KMS-11 (cell line): Measurements from ENCODE around the gene TXNRD2.
A peak's percentile ranks its signal among the peaks of the same experiment; 100 is the strongest.

Experiments
- H2AFZ ChIP-seq: fragments of 200-600 bp; sonication (generic); 2 replicates; pipeline ENCODE4 v1.6.1; 2016; ENCODE audit warnings: antibody characterized with exemption, mixed run types, low read depth
- H3K27ac ChIP-seq: fragments of 200-600 bp; sonication (generic); 2 replicates; pipeline ENCODE4 v1.6.1; 2016; ENCODE audit warnings: mild to moderate bottlenecking, mixed run types
- H3K27me3 ChIP-seq: fragments of 200-600 bp; sonication (generic); 2 replicates; pipeline ENCODE4 v1.6.1; 2017; ENCODE audit warnings: mild to moderate bottlenecking, low read depth, mixed run types, moderate library complexity; ENCODE audit not compliant: insufficient read depth
- H3K36me3 ChIP-seq: fragments of 200-600 bp; sonication (generic); 2 replicates; pipeline ENCODE4 v1.6.1; 2017; ENCODE audit warnings: mild to moderate bottlenecking, mixed run types; ENCODE audit not compliant: insufficient read depth
- H3K4me1 ChIP-seq: fragments of 200-600 bp; sonication (generic); 2 replicates; pipeline ENCODE4 v1.6.1; 2016; ENCODE audit warnings: mild to moderate bottlenecking, low read depth, mixed run types; ENCODE audit not compliant: poor library complexity, severe bottlenecking
- H3K4me2 ChIP-seq: fragments of 200-600 bp; sonication (generic); 2 replicates; pipeline ENCODE4 v1.7.0; 2016; ENCODE audit warnings: mild to moderate bottlenecking, mixed run types
- H3K4me3 ChIP-seq: fragments of 200-600 bp; sonication (generic); IDR thresholded peaks from 2 replicates; pipeline ENCODE4 v1.6.1; 2017; ENCODE audit warnings: low read depth, low read length, mixed read lengths; ENCODE audit not compliant: insufficient read depth
- H3K79me2 ChIP-seq: fragments of 200-600 bp; sonication (generic); 2 replicates; pipeline ENCODE4 v1.6.1; 2016; ENCODE audit warnings: low read depth, mixed run types; ENCODE audit not compliant: insufficient read depth
- H3K9ac ChIP-seq: fragments of 200-600 bp; sonication (generic); 2 replicates; pipeline ENCODE4 v1.6.1; 2016; ENCODE audit warnings: mild to moderate bottlenecking, mixed run types
- H4K20me1 ChIP-seq: fragments of 200-600 bp; sonication (generic); 2 replicates; pipeline ENCODE4 v1.6.1; 2016; ENCODE audit warnings: mild to moderate bottlenecking, mixed run types; ENCODE audit not compliant: insufficient read depth
- CTCF ChIP-seq: fragments of 200-600 bp; sonication (generic); conservative IDR thresholded peaks from 2 replicates; pipeline ENCODE4 v1.6.1; 2017; ENCODE audit warnings: low read depth, mild to moderate bottlenecking, antibody characterized with exemption, low read length, moderate library complexity, mixed read lengths

Gene TXNRD2

DNA sequence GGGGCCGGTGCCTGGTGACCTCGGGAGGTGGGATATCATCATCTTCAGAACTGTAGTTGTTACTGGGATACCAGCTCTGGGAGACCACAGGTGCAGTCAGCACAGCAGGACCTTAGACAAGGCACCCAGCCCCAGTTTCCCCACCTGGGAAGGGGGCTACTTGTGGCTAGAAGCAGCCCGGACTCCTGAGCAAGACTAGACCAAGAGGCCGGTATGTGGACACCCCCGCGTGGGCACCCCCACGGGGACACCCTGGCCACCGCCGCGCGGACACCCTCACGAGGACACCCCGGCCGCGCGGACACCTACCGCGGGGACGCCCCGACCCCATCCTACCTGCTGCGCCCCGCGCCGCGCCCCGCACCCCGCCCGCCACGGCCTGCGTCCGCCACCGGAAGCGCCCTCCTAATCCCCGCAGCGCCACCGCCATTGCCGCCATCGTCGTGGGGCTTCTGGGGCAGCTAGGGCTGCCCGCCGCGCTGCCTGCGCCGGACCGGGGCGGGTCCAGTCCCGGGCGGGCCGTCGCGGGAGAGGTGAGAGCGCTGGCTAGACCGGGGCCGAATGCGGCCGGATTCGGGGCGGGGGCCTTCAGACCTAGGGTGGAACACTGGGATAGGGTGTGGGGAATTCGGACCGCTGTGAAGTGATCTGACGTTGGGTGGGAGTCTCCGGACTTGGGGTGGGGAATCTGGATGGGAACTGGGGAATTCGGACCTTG lies at the start of gene TXNRD2, which contains the start of gene COMT:
Gene TXNRD2 (minus strand): TSS at position 454 of the 718 bp plus-strand sequence. CDS start 15 bp downstream, at position 439.
Gene COMT (plus strand): TSS at position 408 of the 718 bp plus-strand sequence. CDS start 20,755 bp downstream, outside the sequence.
- Histone ChIP-seq H3K79me2 (peaks cover 27% of the 10 kb centered on the region), H4K20me1 (no peaks in the 10 kb centered on the region), H3K9ac (peak within 1 kb of the TSS; percentile 97), H3K4me1 (peaks cover 19% of the 10 kb centered on the region), H3K36me3 (no peaks in the 10 kb centered on the region), H2AFZ (peak within 1 kb of the TSS; percentile 95), H3K27me3 (no peaks in the 10 kb centered on the region), H3K27ac (peak within 1 kb of the TSS; percentile 58), H3K4me3 (peak within 1 kb of the TSS; percentile 2), H3K4me2 (peak within 1 kb of the TSS; percentile 99)
- no peak for TF ChIP-seq CTCF

DNA sequence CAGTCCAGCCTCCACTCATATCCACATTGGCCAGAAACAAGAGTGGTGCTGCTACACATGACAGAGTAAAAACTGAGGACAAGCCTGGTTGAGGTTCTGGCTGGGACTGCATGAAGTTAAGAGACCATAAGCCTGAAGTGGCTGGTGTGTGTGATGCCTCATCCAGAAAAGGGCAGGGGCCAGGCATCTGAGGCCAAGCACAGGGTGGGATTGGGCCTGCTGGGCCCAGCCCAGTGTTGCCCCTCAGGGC lies 49.7 kb upstream of the TXNRD2 start:
- Histone ChIP-seq H4K20me1 (no peaks in the 10 kb centered on the region), H3K79me2 (no peaks in the 10 kb centered on the region), H2AFZ (no peak overlapping the region), H3K27ac (no peak overlapping the region), H3K4me1 (no peaks in the 10 kb centered on the region), H3K27me3 (peaks cover 5% of the 10 kb centered on the region), H3K36me3 (no peaks in the 10 kb centered on the region), H3K4me2 (no peak overlapping the region), H3K4me3 (no peak overlapping the region), H3K9ac (no peak overlapping the region)
- no peak for TF ChIP-seq CTCF

DNA sequence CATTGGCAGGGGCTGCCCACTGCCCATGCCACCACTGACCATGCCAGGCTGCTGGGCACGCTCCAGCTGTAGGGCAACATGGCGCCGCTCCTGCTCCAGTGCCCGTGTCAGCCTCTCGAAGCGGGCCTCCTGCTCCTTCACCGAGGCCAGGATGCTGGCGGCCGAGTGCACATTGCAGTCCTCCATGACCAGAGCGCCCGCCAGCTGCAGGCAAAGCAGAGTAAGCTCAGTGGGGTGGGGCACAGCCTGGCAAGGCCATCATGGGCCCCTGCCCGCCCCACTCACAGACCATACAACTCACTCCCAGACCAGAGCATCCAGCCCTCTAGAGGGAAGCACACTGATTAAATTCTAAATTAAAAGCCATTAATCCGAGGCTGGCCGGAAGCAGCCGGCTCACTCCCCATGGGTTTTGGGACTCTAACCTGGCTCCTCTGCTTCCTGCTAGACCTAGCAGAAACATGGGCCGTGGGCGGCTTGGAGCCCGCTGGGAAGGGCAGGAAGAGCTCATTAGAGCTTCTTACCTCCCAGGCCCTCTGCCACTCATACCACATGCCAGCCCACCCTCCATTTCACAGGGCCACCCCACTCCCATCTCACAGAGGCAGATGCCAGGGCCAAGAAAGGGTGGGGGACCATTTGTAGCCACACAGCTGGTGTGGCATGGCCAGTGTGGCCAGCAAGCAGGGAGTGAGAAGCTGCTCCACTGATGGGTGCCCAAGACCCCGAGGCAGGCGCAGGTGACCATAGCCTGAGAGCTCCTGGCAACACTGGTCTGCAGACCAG lies 49.2 kb upstream of the TXNRD2 start:
- peaks cover 8% of the 10 kb centered on the region for H3K27me3 ChIP-seq
- no peak for TF ChIP-seq CTCF
- H3K79me2 ChIP-seq = no peaks in the 10 kb centered on the region
- H3K4me1 ChIP-seq = no peaks in the 10 kb centered on the region
- no peak overlapping the region for H3K4me2 ChIP-seq
- no peaks in the 10 kb centered on the region for H3K36me3 ChIP-seq
- no peak overlapping the region for H3K4me3 ChIP-seq
- H3K27ac ChIP-seq = no peak overlapping the region
- H3K9ac ChIP-seq = no peak overlapping the region
- no peaks in the 10 kb centered on the region for H4K20me1 ChIP-seq
- no peak overlapping the region for H2AFZ ChIP-seq

DNA sequence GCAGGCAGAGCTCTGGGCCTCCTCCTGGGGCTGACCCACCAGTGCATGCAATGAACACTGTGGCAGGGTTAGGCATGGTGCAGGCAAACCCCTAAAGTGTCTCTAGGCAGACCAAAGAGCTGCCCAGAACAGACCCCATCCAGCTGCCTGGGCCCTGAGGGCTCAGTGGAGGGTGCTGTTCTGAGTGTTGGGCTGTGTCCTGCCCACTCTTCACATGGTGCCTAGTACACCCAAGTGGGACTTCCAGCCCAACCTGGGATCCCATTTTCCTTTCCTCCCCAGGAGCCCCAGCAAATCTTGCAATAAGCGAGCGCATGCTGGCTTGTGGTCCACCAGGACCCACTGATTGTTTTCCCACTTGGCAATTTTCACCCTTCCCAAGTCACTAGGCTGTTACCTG lies 48.6 kb upstream of the TXNRD2 start:
- Histone ChIP-seq H3K27ac (no peak overlapping the region), H3K4me2 (no peak overlapping the region), H3K36me3 (no peaks in the 10 kb centered on the region), H3K4me1 (no peaks in the 10 kb centered on the region), H4K20me1 (no peaks in the 10 kb centered on the region), H3K4me3 (no peak overlapping the region), H3K79me2 (no peaks in the 10 kb centered on the region), H3K9ac (no peak overlapping the region), H2AFZ (no peak overlapping the region), H3K27me3 (peaks cover 8% of the 10 kb centered on the region)
- TF ChIP-seq CTCF = no peak
